ENCODE data around the gene SNTG2.

Gene SNTG2

DNA sequence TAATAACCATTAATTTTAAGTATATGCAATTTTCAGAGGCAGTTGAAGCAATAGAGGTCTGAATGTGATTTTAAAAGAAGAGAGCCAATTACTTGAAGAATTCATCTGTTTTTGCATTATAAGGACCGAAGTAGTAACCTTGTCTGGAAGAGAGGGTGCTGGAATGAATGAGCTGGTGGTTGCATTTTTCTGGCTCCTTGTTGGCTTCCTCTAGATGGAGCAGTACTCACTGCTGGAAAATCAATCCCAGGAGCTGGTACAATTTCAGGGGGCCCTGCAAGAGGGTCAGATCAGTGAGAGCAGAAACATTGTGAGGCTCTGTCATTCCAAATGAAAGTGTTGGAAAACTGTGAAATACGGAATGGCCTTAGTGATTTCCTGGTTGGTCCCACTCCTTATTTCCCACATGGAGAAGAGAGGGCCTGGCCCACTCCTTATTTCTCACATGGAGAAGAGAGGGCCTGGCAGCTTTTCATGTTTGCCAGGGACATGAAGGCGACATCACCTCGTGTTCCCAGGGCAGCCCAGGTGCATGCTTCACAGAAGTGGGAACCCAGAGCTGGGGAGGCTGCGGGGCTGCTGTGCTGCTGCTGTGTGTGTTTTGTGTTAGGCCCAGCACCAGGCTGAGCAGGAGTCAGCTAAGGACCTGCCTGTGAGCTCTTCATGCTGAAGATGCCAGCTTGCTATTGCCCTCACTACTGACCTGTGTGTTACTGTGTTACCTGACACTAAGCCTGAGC lies 197.4 kb downstream of the SNTG2 start:
- ATAC-seq: no peak
- TF ChIP-seq ZNF8 (CRISPR knock-in tag; IDR thresholded peaks at IDR 0.05): no peak

- no peak for ATAC-seq
- TF ChIP-seq TCF4 (CRISPR knock-in tag; IDR thresholded peaks at IDR 0.05; ENCODE audit: borderline replicate concordance) (no peak), ZNF70 (CRISPR knock-in tag; IDR thresholded peaks at IDR 0.05) (no peak), ISL1 (CRISPR knock-in tag; IDR thresholded peaks at IDR 0.05) (no peak), GLIS3 (CRISPR knock-in tag; IDR thresholded peaks at IDR 0.05) (no peak), OSR1 (CRISPR knock-in tag; IDR thresholded peaks at IDR 0.05) (no peak), CSDC2 (CRISPR knock-in tag; IDR thresholded peaks at IDR 0.05) (no peak), ZNF8 (CRISPR knock-in tag; IDR thresholded peaks at IDR 0.05) (no peak), POU6F1 (CRISPR knock-in tag; IDR thresholded peaks at IDR 0.05; ENCODE audit: borderline replicate concordance, low read depth) (no peak), BACH2 (CRISPR knock-in tag; IDR thresholded peaks at IDR 0.05; ENCODE audit: borderline replicate concordance) (no peak), CREB5 (CRISPR knock-in tag; IDR thresholded peaks at IDR 0.05; ENCODE audit: low read depth) (no peak), ZNF565 (CRISPR knock-in tag; conservative IDR thresholded peaks at IDR 0.05; ENCODE audit: low read depth) (no peak), PPARA (CRISPR knock-in tag; IDR thresholded peaks at IDR 0.05; ENCODE audit: borderline replicate concordance) (no peak), ZFP30 (CRISPR knock-in tag; IDR thresholded peaks at IDR 0.05) (no peak)
Observed at GRCh38 chr2:1150724-1151511, 200.3 kb downstream of the SNTG2 start.

DNA sequence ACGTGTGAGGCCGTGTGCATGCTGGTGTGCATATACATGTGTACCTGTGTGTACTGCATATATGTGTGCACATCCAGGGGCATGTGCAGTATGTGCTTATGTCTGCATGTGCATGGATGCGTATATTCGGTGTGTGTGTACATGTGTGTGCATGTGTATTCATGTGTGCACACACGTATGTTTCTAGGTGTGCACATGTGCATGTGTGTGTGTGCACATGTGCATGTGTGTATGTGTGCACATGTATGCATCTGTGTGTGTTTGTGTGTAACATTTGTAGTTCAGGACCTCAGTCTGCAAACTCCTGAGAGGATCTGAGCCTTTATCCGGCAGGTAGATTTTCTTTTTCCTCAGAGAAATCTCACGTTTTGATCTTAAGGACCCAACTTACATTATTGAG lies 201.7 kb downstream of the SNTG2 start:
- TF ChIP-seq RARB (CRISPR knock-in tag; IDR thresholded peaks at IDR 0.05) (no peak), POU6F1 (CRISPR knock-in tag; IDR thresholded peaks at IDR 0.05; ENCODE audit: borderline replicate concordance, low read depth) (no peak)
- ATAC-seq: no peak

GRCh38 chr2:1153920-1154319 lies 203.3 kb downstream of the SNTG2 start:
- no peak for ATAC-seq
- TF ChIP-seq ZC3H10 (CRISPR knock-in tag; IDR thresholded peaks at IDR 0.05) (no peak), ZNF565 (CRISPR knock-in tag; conservative IDR thresholded peaks at IDR 0.05; ENCODE audit: low read depth) (no peak), BACH2 (CRISPR knock-in tag; IDR thresholded peaks at IDR 0.05; ENCODE audit: borderline replicate concordance) (no peak), ZFP30 (CRISPR knock-in tag; IDR thresholded peaks at IDR 0.05) (no peak), RARB (CRISPR knock-in tag; IDR thresholded peaks at IDR 0.05) (no peak), PPARA (CRISPR knock-in tag; IDR thresholded peaks at IDR 0.05; ENCODE audit: borderline replicate concordance) (no peak), ESRRG (CRISPR knock-in tag; IDR thresholded peaks at IDR 0.05) (no peak), ISL1 (CRISPR knock-in tag; IDR thresholded peaks at IDR 0.05) (no peak), GLIS3 (CRISPR knock-in tag; IDR thresholded peaks at IDR 0.05) (no peak)
- TF ChIP-seq, protein P1, sequence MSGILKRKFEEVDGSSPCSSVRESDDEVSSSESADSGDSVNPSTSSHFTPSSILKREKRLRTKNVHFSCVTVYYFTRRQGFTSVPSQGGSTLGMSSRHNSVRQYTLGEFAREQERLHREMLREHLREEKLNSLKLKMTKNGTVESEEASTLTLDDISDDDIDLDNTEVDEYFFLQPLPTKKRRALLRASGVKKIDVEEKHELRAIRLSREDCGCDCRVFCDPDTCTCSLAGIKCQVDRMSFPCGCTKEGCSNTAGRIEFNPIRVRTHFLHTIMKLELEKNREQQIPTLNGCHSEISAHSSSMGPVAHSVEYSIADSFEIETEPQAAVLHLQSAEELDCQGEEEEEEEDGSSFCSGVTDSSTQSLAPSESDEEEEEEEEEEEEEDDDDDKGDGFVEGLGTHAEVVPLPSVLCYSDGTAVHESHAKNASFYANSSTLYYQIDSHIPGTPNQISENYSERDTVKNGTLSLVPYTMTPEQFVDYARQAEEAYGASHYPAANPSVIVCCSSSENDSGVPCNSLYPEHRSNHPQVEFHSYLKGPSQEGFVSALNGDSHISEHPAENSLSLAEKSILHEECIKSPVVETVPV (CRISPR knock-in tag; IDR thresholded peaks at IDR 0.05): no peak
- TF ChIP-seq, protein P2, sequence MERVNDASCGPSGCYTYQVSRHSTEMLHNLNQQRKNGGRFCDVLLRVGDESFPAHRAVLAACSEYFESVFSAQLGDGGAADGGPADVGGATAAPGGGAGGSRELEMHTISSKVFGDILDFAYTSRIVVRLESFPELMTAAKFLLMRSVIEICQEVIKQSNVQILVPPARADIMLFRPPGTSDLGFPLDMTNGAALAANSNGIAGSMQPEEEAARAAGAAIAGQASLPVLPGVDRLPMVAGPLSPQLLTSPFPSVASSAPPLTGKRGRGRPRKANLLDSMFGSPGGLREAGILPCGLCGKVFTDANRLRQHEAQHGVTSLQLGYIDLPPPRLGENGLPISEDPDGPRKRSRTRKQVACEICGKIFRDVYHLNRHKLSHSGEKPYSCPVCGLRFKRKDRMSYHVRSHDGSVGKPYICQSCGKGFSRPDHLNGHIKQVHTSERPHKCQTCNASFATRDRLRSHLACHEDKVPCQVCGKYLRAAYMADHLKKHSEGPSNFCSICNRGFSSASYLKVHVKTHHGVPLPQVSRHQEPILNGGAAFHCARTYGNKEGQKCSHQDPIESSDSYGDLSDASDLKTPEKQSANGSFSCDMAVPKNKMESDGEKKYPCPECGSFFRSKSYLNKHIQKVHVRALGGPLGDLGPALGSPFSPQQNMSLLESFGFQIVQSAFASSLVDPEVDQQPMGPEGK (CRISPR knock-in tag; IDR thresholded peaks at IDR 0.05; ENCODE audit: borderline replicate concordance): no peak
